CD8-positive, alpha-beta memory T cell (primary cell): ENCODE data around the gene ARFGAP2. TPM values are rescaled to one million over a fixed set of nuclear protein-coding genes. Genes with fewer than 3 reads are reported as not detected.
A peak's percentile ranks its signal among the peaks of the same experiment; 100 is the strongest.

Experiments used
- CTCF ChIA-PET: fragments of 350-600 bp; sonication (Branson Sonifier 250); formaldehyde crosslinking; loops from one replicate; lab custom pipeline; 2021; ENCODE audit warnings: antibody characterized with exemption; lab: Charles Lee
- POLR2A ChIA-PET: fragments of 350-600 bp; sonication (Branson Sonifier 250); formaldehyde crosslinking; loops from one replicate; lab custom pipeline; 2021; ENCODE audit warnings: antibody characterized with exemption; lab: Charles Lee
- DNase-seq, 5 donors: peaks; one replicate each; pipeline versions ENCODE4 v3.0.0 to v3.0.0-alpha.2; 2020 to 2022; ENCODE audit warnings: mixed read lengths in 1 of 5
- H3K27ac ChIP-seq: one replicate; pipeline ENCODE4 v1.7.0; 2013; ENCODE audit warnings: low read depth, mild to moderate bottlenecking, low read length, moderate library complexity
- H3K27me3 ChIP-seq: 2 replicates; pipeline ENCODE4 v1.7.0; 2013; ENCODE audit warnings: low read length, mild to moderate bottlenecking; ENCODE audit not compliant: insufficient read depth, poor library complexity, severe bottlenecking
- H3K36me3 ChIP-seq: 2 replicates; pipeline ENCODE4 v1.7.0; 2013; ENCODE audit warnings: mild to moderate bottlenecking, low read length, moderate library complexity; ENCODE audit not compliant: insufficient read depth
- H3K4me1 ChIP-seq: 2 replicates; pipeline ENCODE4 v1.7.0; 2013; ENCODE audit warnings: mild to moderate bottlenecking, low read length, moderate library complexity; ENCODE audit not compliant: insufficient read depth
- H3K4me3 ChIP-seq: 2 replicates; pipeline ENCODE4 v1.7.0; 2013; ENCODE audit warnings: mild to moderate bottlenecking, low read length
- H3K9me3 ChIP-seq: 2 replicates; pipeline ENCODE4 v1.7.0; 2013; ENCODE audit warnings: mild to moderate bottlenecking, low read length
- H3K27ac Mint-ChIP-seq, 8 donors: one replicate each; pipeline ENCODE4 v1.8.0; 2020 to 2021; ENCODE audit warnings: mixed read lengths in 8 of 8, mild to moderate bottlenecking in 6 of 8, inconsistent platforms in 3 of 8, moderate library complexity in 3 of 8
- H3K27me3 Mint-ChIP-seq, 2 donors: one replicate each; pipeline ENCODE4 v1.8.0; 2020 to 2021; ENCODE audit warnings: mixed read lengths in 2 of 2, mild to moderate bottlenecking in 1 of 2, moderate library complexity in 1 of 2
- H3K36me3 Mint-ChIP-seq, 3 donors: one replicate each; pipeline ENCODE4 v1.8.0; 2020 to 2021; ENCODE audit warnings: mixed read lengths in 3 of 3, inconsistent platforms in 1 of 3, mild to moderate bottlenecking in 1 of 3
- H3K4me1 Mint-ChIP-seq, 3 donors: one replicate each; pipeline ENCODE4 v1.8.0; 2020 to 2021; ENCODE audit warnings: mixed read lengths in 3 of 3, inconsistent platforms in 1 of 3, mild to moderate bottlenecking in 1 of 3
- H3K4me3 Mint-ChIP-seq, 7 donors: one replicate each; pipeline ENCODE4 v1.8.0; 2020 to 2021; ENCODE audit warnings: mixed read lengths in 7 of 7, mild to moderate bottlenecking in 6 of 7, moderate library complexity in 4 of 7, inconsistent platforms in 2 of 7
- H3K9me3 Mint-ChIP-seq, 5 donors: one replicate each; pipeline ENCODE4 v1.8.0; 2020 to 2022; ENCODE audit warnings: mixed read lengths in 5 of 5, mild to moderate bottlenecking in 3 of 5, moderate library complexity in 2 of 5, inconsistent platforms in 1 of 5
- polyA plus RNA-seq: library from polyadenylated mRNA; unstranded; fragments of 300-500 nt; fragmentation: Illumina TruSeq; gene quantifications from one replicate; pipeline ENCODE4 v1.2.3, GENCODE V29; 2021
- total RNA-seq, 2 experiments: library from RNA; stranded (reverse); gene quantifications; one replicate each; pipeline ENCODE4 v1.2.3, GENCODE V29; 2021

ARFGAP2 gene
- total RNA-seq, result 100 to 1,000 TPM; 100 to 104 TPM
- 90.6 TPM for polyA plus RNA-seq

GRCh38 chr11:47176328-47177228 lies at the start of gene ARFGAP2:
ARFGAP2 (minus strand) TSS chr11:47176879; CDS start chr11:47176853, 26 bp downstream.
- H3K4me3 ChIP-seq, result peak within 1 kb of the TSS; percentile 89
- DNase-seq, result peak; percentile 94 to 97 (median 96)
- CTCF ChIA-PET, result interaction anchor here (1.0 to 3.7 kb wide), 14 partner anchors 9 to 232 kb away, joined by 3 to 21 read pairs (median 5); partner anchors contain the start of genes ACP2, PACSIN3 and SLC39A13
- H3K36me3 Mint-ChIP-seq, result peaks cover 0 to 50% (median 8%) of the 10 kb centered on the region in 3 donors
- peak within 1 kb of the TSS; percentile 82 for H3K27ac ChIP-seq
- POLR2A ChIA-PET, result interaction anchor here (0.5 to 2.4 kb wide), 4 partner anchors 38 to 267 kb away, joined by 4 to 15 read pairs (median 9); partner anchors contain the start of genes DDB2 and MADD
- peaks cover 0 to 4% (median 0%) of the 10 kb centered on the region in 5 donors for H3K9me3 Mint-ChIP-seq
- peak within 1 kb of the TSS; percentile 98 to 100 (median 99) for H3K27ac Mint-ChIP-seq
- peaks cover 0 to 7% of the 10 kb centered on the region in 2 donors for H3K27me3 Mint-ChIP-seq
- H3K36me3 ChIP-seq, result peaks cover 29% of the 10 kb centered on the region
- H3K4me3 Mint-ChIP-seq, result peak within 1 kb of the TSS; percentile 94 to 100 (median 99)
- no peaks in the 10 kb centered on the region for H3K9me3 ChIP-seq
- peaks cover 22% of the 10 kb centered on the region for H3K4me1 ChIP-seq
- no peaks in the 10 kb centered on the region for H3K27me3 ChIP-seq
- H3K4me1 Mint-ChIP-seq, result peaks cover 28 to 59% (median 47%) of the 10 kb centered on the region in 3 donors

- Histone ChIP-seq H3K4me3 (no peak overlapping the region), H3K27me3 (no peaks in the 10 kb centered on the region), H3K9me3 (no peaks in the 10 kb centered on the region), H3K36me3 (peaks cover 5% of the 10 kb centered on the region), H3K27ac (no peak overlapping the region), H3K4me1 (no peaks in the 10 kb centered on the region)
- Mint-ChIP-seq H3K27ac (peak overlapping the region in 2 of 8 donors; percentile 66 to 81), H3K4me1 (peaks cover 0 to 12% (median 3%) of the 10 kb centered on the region in 3 donors), H3K36me3 (peaks cover 0 to 64% (median 24%) of the 10 kb centered on the region in 3 donors), H3K9me3 (no peaks in the 10 kb centered on the region), H3K4me3 (no peak overlapping the region), H3K27me3 (no peaks in the 10 kb centered on the region)
- DNase-seq, result no peak
- ChIA-PET POLR2A (no interaction called here), CTCF (interaction anchor here (0.7 kb wide), 1 partner anchor 1453 kb away, joined by 3 read pairs; no protein-coding TSS in a partner anchor)
These were observed 49.1 kb upstream of the ARFGAP2 start for GRCh38 chr11:47225552-47226400.

- CTCF ChIA-PET, result no interaction called here
- no peak overlapping the region for H3K4me3 Mint-ChIP-seq
- Histone ChIP-seq H3K9me3 (no peaks in the 10 kb centered on the region), H3K27me3 (no peaks in the 10 kb centered on the region), H3K27ac (no peak overlapping the region), H3K36me3 (peaks cover 12% of the 10 kb centered on the region), H3K4me3 (no peak overlapping the region), H3K4me1 (peaks cover 8% of the 10 kb centered on the region)
- H3K9me3 Mint-ChIP-seq, result no peaks in the 10 kb centered on the region
- H3K27ac Mint-ChIP-seq, result peak overlapping the region in 2 of 8 donors; percentile 17 to 38
- peaks cover 9 to 27% (median 15%) of the 10 kb centered on the region in 3 donors for H3K4me1 Mint-ChIP-seq
- POLR2A ChIA-PET, result no interaction called here
- no peaks in the 10 kb centered on the region for H3K27me3 Mint-ChIP-seq
- DNase-seq, result no peak
- H3K36me3 Mint-ChIP-seq, result peaks cover 5 to 67% (median 26%) of the 10 kb centered on the region in 3 donors
These were observed 46.0 kb upstream of the ARFGAP2 start for GRCh38 chr11:47222696-47223095.

GRCh38 chr11:47220401-47220821 lies 43.7 kb upstream of the ARFGAP2 start:
- ChIA-PET POLR2A (no interaction called here), CTCF (interaction anchor here (1.9 to 3.4 kb wide), 2 partner anchors 14 to 28 kb away, joined by 5 to 9 read pairs; partner anchors contain the start of gene ACP2)
- H3K4me3 Mint-ChIP-seq, result no peak overlapping the region
- Histone ChIP-seq H3K27ac (no peak overlapping the region), H3K4me3 (no peak overlapping the region), H3K36me3 (peaks cover 12% of the 10 kb centered on the region), H3K4me1 (peaks cover 23% of the 10 kb centered on the region), H3K9me3 (no peaks in the 10 kb centered on the region), H3K27me3 (no peaks in the 10 kb centered on the region)
- peaks cover 5 to 64% (median 18%) of the 10 kb centered on the region in 3 donors for H3K36me3 Mint-ChIP-seq
- H3K27me3 Mint-ChIP-seq, result no peaks in the 10 kb centered on the region
- peak overlapping the region in 5 of 8 donors; percentile 11 to 82 (median 25) for H3K27ac Mint-ChIP-seq
- peaks cover 24 to 43% (median 32%) of the 10 kb centered on the region in 3 donors for H3K4me1 Mint-ChIP-seq
- no peaks in the 10 kb centered on the region for H3K9me3 Mint-ChIP-seq
- DNase-seq, result no peak

GRCh38 chr11:47216121-47216798 lies 39.6 kb upstream of the ARFGAP2 start:
- peak in 3 of 5 donors; percentile 14 to 62 (median 14) for DNase-seq
- no peaks in the 10 kb centered on the region for H3K27me3 Mint-ChIP-seq
- H3K36me3 Mint-ChIP-seq, result peaks cover 5 to 49% (median 14%) of the 10 kb centered on the region in 3 donors
- POLR2A ChIA-PET, result interaction anchor here (0.6 to 2.7 kb wide), 6 partner anchors 18 to 786 kb away, joined by 5 to 31 read pairs (median 13); partner anchors contain the start of genes ACP2 and ARFGAP2
- Histone ChIP-seq H3K4me3 (peak overlapping the region; percentile 100), H3K27me3 (no peaks in the 10 kb centered on the region), H3K27ac (peak overlapping the region; percentile 90), H3K9me3 (no peaks in the 10 kb centered on the region), H3K36me3 (peaks cover 7% of the 10 kb centered on the region), H3K4me1 (peaks cover 34% of the 10 kb centered on the region)
- H3K4me1 Mint-ChIP-seq, result peaks cover 30 to 41% (median 34%) of the 10 kb centered on the region in 3 donors
- peak overlapping the region; percentile 87 to 100 (median 97) for H3K4me3 Mint-ChIP-seq
- peak overlapping the region; percentile 2 to 100 (median 95) for H3K27ac Mint-ChIP-seq
- CTCF ChIA-PET, result interaction anchor here (1.2 to 2.9 kb wide), 4 partner anchors 19 to 38 kb away, joined by 4 to 20 read pairs (median 6); partner anchors contain the start of gene ACP2
- H3K9me3 Mint-ChIP-seq, result no peaks in the 10 kb centered on the region

GRCh38 chr11:47215366-47215910 lies 38.8 kb upstream of the ARFGAP2 start:
- CTCF ChIA-PET, result interaction anchor here (1.1 to 2.9 kb wide), 6 partner anchors 15 to 159 kb away, joined by 3 to 20 read pairs (median 4); partner anchors contain the start of gene ACP2

More at GRCh38 chr11:47215366-47215910, 38.8 kb upstream of the ARFGAP2 start:
- POLR2A ChIA-PET, result interaction anchor here (0.6 to 2.7 kb wide), 12 partner anchors 19 to 787 kb away, joined by 3 to 31 read pairs (median 6); partner anchors contain the start of genes ACP2 and ARFGAP2
- no peaks in the 10 kb centered on the region for H3K9me3 ChIP-seq
- peak overlapping the region; percentile 90 for H3K27ac ChIP-seq
- H3K4me1 ChIP-seq, result peaks cover 34% of the 10 kb centered on the region
- peaks cover 7% of the 10 kb centered on the region for H3K36me3 ChIP-seq
- peaks cover 3 to 43% (median 13%) of the 10 kb centered on the region in 3 donors for H3K36me3 Mint-ChIP-seq
- no peaks in the 10 kb centered on the region for H3K9me3 Mint-ChIP-seq
- H3K27me3 Mint-ChIP-seq, result no peaks in the 10 kb centered on the region
- peak overlapping the region; percentile 86 to 100 (median 95) for H3K27ac Mint-ChIP-seq
- peak overlapping the region; percentile 100 for H3K4me3 ChIP-seq
- no peak for DNase-seq
- peak overlapping the region; percentile 87 to 100 (median 97) for H3K4me3 Mint-ChIP-seq
- peaks cover 30 to 39% (median 33%) of the 10 kb centered on the region in 3 donors for H3K4me1 Mint-ChIP-seq
- no peaks in the 10 kb centered on the region for H3K27me3 ChIP-seq
